Activated naive CD8-positive, alpha-beta T cell (primary cell): ENCODE measurements around the gene SFI1.
A peak's percentile ranks its signal among the peaks of the same experiment; 100 is the strongest.

Experiments used
- H3K27ac Mint-ChIP-seq: one replicate; pipeline ENCODE4 v1.8.0; 2021; ENCODE audit warnings: mixed read lengths
- H3K27me3 Mint-ChIP-seq: one replicate; pipeline ENCODE4 v1.8.0; 2021; ENCODE audit warnings: mixed read lengths
- H3K36me3 Mint-ChIP-seq: one replicate; pipeline ENCODE4 v1.8.0; 2021; ENCODE audit warnings: mixed read lengths
- H3K4me1 Mint-ChIP-seq: one replicate; pipeline ENCODE4 v1.8.0; 2021; ENCODE audit warnings: low read depth, mixed read lengths
- H3K4me3 Mint-ChIP-seq: one replicate; pipeline ENCODE4 v1.8.0; 2021; ENCODE audit warnings: mild to moderate bottlenecking, mixed read lengths
- H3K9me3 Mint-ChIP-seq: one replicate; pipeline ENCODE4 v1.8.0; 2021; ENCODE audit warnings: low read depth, mixed read lengths

The SFI1 gene

GRCh38 chr22:31609716-31610115 is 113.4 kb downstream of the SFI1 start:
- Mint-ChIP-seq H3K4me1 (peaks cover 2% of the 10 kb centered on the region), H3K36me3 (no peaks in the 10 kb centered on the region), H3K27me3 (no peaks in the 10 kb centered on the region), H3K27ac (peak overlapping the region; percentile 46), H3K4me3 (no peak overlapping the region), H3K9me3 (no peaks in the 10 kb centered on the region)

- Mint-ChIP-seq H3K27ac (no peak overlapping the region), H3K4me1 (peaks cover 7% of the 10 kb centered on the region), H3K27me3 (no peaks in the 10 kb centered on the region), H3K9me3 (no peaks in the 10 kb centered on the region), H3K4me3 (no peak overlapping the region), H3K36me3 (no peaks in the 10 kb centered on the region)
Observed at GRCh38 chr22:31610611-31611010, 114.3 kb downstream of the SFI1 start.

GRCh38 chr22:31611061-31611760 is 114.9 kb downstream of the SFI1 start:
- H3K27ac Mint-ChIP-seq, result no peak overlapping the region
- no peaks in the 10 kb centered on the region for H3K27me3 Mint-ChIP-seq
- no peaks in the 10 kb centered on the region for H3K36me3 Mint-ChIP-seq
- peaks cover 13% of the 10 kb centered on the region for H3K4me1 Mint-ChIP-seq
- no peaks in the 10 kb centered on the region for H3K9me3 Mint-ChIP-seq
- no peak overlapping the region for H3K4me3 Mint-ChIP-seq

GRCh38 chr22:31612891-31613285 is 116.6 kb downstream of the SFI1 start:
- H3K4me3 Mint-ChIP-seq, result no peak overlapping the region
- H3K4me1 Mint-ChIP-seq, result peaks cover 17% of the 10 kb centered on the region
- no peaks in the 10 kb centered on the region for H3K36me3 Mint-ChIP-seq
- H3K9me3 Mint-ChIP-seq, result no peaks in the 10 kb centered on the region
- H3K27me3 Mint-ChIP-seq, result no peaks in the 10 kb centered on the region
- H3K27ac Mint-ChIP-seq, result no peak overlapping the region

GRCh38 chr22:31613286-31613903 is 117.1 kb downstream of the SFI1 start:
- Mint-ChIP-seq H3K9me3 (no peaks in the 10 kb centered on the region), H3K4me1 (peaks cover 17% of the 10 kb centered on the region), H3K27me3 (no peaks in the 10 kb centered on the region), H3K4me3 (no peak overlapping the region), H3K27ac (peak overlapping the region; percentile 68), H3K36me3 (no peaks in the 10 kb centered on the region)

GRCh38 chr22:31613904-31614296 is 117.6 kb downstream of the SFI1 start:
- Mint-ChIP-seq H3K9me3 (no peaks in the 10 kb centered on the region), H3K27ac (peak overlapping the region; percentile 68), H3K27me3 (no peaks in the 10 kb centered on the region), H3K4me3 (no peak overlapping the region), H3K4me1 (peaks cover 17% of the 10 kb centered on the region), H3K36me3 (no peaks in the 10 kb centered on the region)

GRCh38 chr22:31614781-31615490 is 118.6 kb downstream of the SFI1 start:
- Mint-ChIP-seq H3K27me3 (no peaks in the 10 kb centered on the region), H3K9me3 (no peaks in the 10 kb centered on the region), H3K4me1 (peaks cover 17% of the 10 kb centered on the region), H3K27ac (peak overlapping the region; percentile 86), H3K36me3 (no peaks in the 10 kb centered on the region), H3K4me3 (no peak overlapping the region)

- Mint-ChIP-seq H3K27ac (peak overlapping the region; percentile 86), H3K9me3 (no peaks in the 10 kb centered on the region), H3K27me3 (no peaks in the 10 kb centered on the region), H3K4me1 (peaks cover 17% of the 10 kb centered on the region), H3K36me3 (no peaks in the 10 kb centered on the region), H3K4me3 (no peak overlapping the region)
Observed at GRCh38 chr22:31615491-31615860, 119.1 kb downstream of the SFI1 start.

- H3K9me3 Mint-ChIP-seq, result no peaks in the 10 kb centered on the region
- H3K4me3 Mint-ChIP-seq, result no peak overlapping the region
- peak overlapping the region; percentile 86 for H3K27ac Mint-ChIP-seq
- peaks cover 17% of the 10 kb centered on the region for H3K4me1 Mint-ChIP-seq
- H3K36me3 Mint-ChIP-seq, result no peaks in the 10 kb centered on the region
- H3K27me3 Mint-ChIP-seq, result no peaks in the 10 kb centered on the region
Observed at GRCh38 chr22:31615940-31616314, 119.6 kb downstream of the SFI1 start.

- peaks cover 17% of the 10 kb centered on the region for H3K4me1 Mint-ChIP-seq
- H3K9me3 Mint-ChIP-seq, result no peaks in the 10 kb centered on the region
- H3K36me3 Mint-ChIP-seq, result no peaks in the 10 kb centered on the region
- H3K4me3 Mint-ChIP-seq, result no peak overlapping the region
- H3K27ac Mint-ChIP-seq, result peak overlapping the region; percentile 86
- no peaks in the 10 kb centered on the region for H3K27me3 Mint-ChIP-seq
Observed at GRCh38 chr22:31616315-31616980, 120.1 kb downstream of the SFI1 start.

GRCh38 chr22:31618057-31618456 is 121.7 kb downstream of the SFI1 start:
- Mint-ChIP-seq H3K9me3 (no peaks in the 10 kb centered on the region), H3K27me3 (no peaks in the 10 kb centered on the region), H3K27ac (no peak overlapping the region), H3K4me1 (peaks cover 21% of the 10 kb centered on the region), H3K4me3 (no peak overlapping the region), H3K36me3 (no peaks in the 10 kb centered on the region)

- Mint-ChIP-seq H3K36me3 (no peaks in the 10 kb centered on the region), H3K4me1 (peaks cover 21% of the 10 kb centered on the region), H3K27ac (peak overlapping the region; percentile 58), H3K27me3 (no peaks in the 10 kb centered on the region), H3K4me3 (no peak overlapping the region), H3K9me3 (no peaks in the 10 kb centered on the region)
Observed at GRCh38 chr22:31618471-31619176, 122.3 kb downstream of the SFI1 start.

- Mint-ChIP-seq H3K4me3 (no peak overlapping the region), H3K4me1 (peaks cover 23% of the 10 kb centered on the region), H3K27me3 (no peaks in the 10 kb centered on the region), H3K36me3 (no peaks in the 10 kb centered on the region), H3K27ac (no peak overlapping the region), H3K9me3 (no peaks in the 10 kb centered on the region)
Observed at GRCh38 chr22:31619611-31620300, 123.4 kb downstream of the SFI1 start.

- Mint-ChIP-seq H3K27ac (peak overlapping the region; percentile 6), H3K36me3 (no peaks in the 10 kb centered on the region), H3K9me3 (no peaks in the 10 kb centered on the region), H3K27me3 (no peaks in the 10 kb centered on the region), H3K4me3 (no peak overlapping the region), H3K4me1 (peaks cover 18% of the 10 kb centered on the region)
Observed at GRCh38 chr22:31620756-31621480, 124.6 kb downstream of the SFI1 start.
